ENCODE measurements around the gene KBTBD12. TPM values are rescaled to one million over a fixed set of nuclear protein-coding genes. Genes with fewer than 3 reads are reported as not detected.

The KBTBD12 gene
- total and polyA plus RNA-seq, 12 donors, result 5.1 to 54.2 (median 31.5) TPM

DNA sequence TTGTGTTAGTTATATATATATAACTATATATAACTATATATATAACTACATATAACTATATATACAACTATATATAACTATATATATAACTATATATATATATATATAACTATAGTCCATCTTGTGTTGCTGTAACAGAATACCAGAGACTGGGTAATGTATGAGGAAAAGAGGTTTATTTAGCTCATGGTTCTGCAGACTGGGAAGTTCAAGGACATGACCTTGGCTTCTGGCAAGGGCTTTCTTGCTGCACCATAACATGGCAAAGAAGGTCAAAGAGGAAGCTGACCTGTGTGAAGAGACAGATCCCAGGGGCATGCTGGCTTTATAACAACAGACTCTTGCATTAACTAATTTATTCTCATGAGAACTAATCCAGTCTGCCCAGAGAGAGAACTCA is 27.6 kb downstream of the KBTBD12 start:
- H3K4me3 ChIP-seq, result no peak overlapping the region
- peaks cover 0 to 34% (median 3%) of the 10 kb centered on the region in 9 donors for H3K36me3 ChIP-seq
- no peaks in the 10 kb centered on the region for H3K4me1 ChIP-seq
- intact Hi-C loops (cut with DNase I), result no loop called here
- H3K27me3 ChIP-seq, result no peaks in the 10 kb centered on the region
- H3K27ac ChIP-seq, result no peak overlapping the region
- DNase-seq (no peak), ATAC-seq (no peak)
- H3K9me3 ChIP-seq, result peaks cover 0 to 31% (median 0%) of the 10 kb centered on the region in 11 donors
- TF ChIP-seq, protein P1, sequence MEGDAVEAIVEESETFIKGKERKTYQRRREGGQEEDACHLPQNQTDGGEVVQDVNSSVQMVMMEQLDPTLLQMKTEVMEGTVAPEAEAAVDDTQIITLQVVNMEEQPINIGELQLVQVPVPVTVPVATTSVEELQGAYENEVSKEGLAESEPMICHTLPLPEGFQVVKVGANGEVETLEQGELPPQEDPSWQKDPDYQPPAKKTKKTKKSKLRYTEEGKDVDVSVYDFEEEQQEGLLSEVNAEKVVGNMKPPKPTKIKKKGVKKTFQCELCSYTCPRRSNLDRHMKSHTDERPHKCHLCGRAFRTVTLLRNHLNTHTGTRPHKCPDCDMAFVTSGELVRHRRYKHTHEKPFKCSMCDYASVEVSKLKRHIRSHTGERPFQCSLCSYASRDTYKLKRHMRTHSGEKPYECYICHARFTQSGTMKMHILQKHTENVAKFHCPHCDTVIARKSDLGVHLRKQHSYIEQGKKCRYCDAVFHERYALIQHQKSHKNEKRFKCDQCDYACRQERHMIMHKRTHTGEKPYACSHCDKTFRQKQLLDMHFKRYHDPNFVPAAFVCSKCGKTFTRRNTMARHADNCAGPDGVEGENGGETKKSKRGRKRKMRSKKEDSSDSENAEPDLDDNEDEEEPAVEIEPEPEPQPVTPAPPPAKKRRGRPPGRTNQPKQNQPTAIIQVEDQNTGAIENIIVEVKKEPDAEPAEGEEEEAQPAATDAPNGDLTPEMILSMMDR (IDR thresholded peaks at IDR 0.05), result no peak

DNA sequence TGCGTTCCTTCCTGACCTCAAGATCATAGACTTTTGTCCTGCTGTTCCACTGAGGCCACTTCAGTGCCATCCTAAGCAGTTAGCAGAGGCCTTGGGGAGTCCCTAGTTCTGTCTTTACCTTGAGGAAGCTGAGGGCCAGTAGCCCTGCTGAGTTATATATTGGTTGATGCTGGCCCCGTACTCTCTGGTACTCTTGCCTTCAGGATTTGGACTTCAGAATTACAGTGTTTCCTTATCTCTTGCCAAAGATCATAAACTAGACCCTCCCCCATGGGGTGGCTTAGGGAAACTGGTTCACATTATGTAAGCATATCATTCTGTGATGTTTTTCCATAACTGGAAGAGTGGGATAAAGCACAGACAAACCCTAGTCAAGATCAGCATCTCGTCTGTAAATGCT is 33.2 kb downstream of the KBTBD12 start:
- H3K27ac ChIP-seq, result peak overlapping the region in 4 of 10 donors; percentile 15 to 94 (median 84)
- H3K27me3 ChIP-seq, result no peaks in the 10 kb centered on the region
- no peak overlapping the region for H3K4me3 ChIP-seq
- peaks cover 0 to 12% (median 0%) of the 10 kb centered on the region in 9 donors for H3K36me3 ChIP-seq
- H3K9me3 ChIP-seq, result peaks cover 0 to 10% (median 0%) of the 10 kb centered on the region in 11 donors
- ATAC-seq (no peak), DNase-seq (no peak)
- 86 to 88% methylated on average over 3 of the region's 3 CpGs for WGBS, 2 donors
- intact Hi-C loops (cut with DNase I), result no loop called here
- TF ChIP-seq, protein P1 (IDR thresholded peaks at IDR 0.05), result no peak
- peaks cover 0 to 36% (median 8%) of the 10 kb centered on the region in 9 donors for H3K4me1 ChIP-seq

DNA sequence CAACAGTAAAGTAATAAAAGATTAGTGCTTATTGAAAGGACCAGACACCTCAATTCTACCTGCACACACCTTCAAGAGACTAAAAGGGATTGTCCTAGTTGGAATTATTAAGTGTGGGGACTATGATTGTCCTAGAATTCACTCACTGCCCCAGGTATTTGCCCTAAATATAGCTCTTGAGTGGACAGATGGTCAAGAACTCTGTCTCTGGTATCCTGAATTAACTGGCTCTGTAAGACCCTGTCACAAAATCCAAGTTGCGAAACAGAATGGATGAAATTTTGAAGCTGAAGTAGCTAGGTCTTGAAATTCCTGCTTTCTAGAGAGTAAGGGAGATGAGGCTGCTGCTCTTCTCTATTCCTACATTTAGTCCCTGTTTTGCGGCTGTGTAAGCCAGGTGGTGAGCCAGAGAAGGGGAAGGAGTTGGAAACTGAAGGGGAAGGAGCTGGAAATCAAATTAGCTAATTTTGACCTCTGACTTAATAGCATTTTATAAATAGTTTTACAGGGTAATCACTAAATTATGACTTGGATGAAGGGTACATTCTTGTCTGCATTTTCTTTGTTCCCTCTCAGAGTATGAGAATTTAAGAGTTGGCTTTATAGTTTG is 34.5 kb downstream of the KBTBD12 start:
- WGBS, 2 donors, result 69 to 81% methylated on average over 2 of the region's 2 CpGs
- Histone ChIP-seq H3K27ac (peak overlapping the region in 6 of 10 donors; percentile 37 to 94 (median 87)), H3K4me1 (peaks cover 0 to 48% (median 17%) of the 10 kb centered on the region in 9 donors), H3K36me3 (peaks cover 0 to 6% (median 0%) of the 10 kb centered on the region in 9 donors), H3K27me3 (no peaks in the 10 kb centered on the region), H3K9me3 (no peaks in the 10 kb centered on the region), H3K4me3 (no peak overlapping the region)
- DNase-seq, result no peak
- no peak for ATAC-seq
- intact Hi-C loops (cut with DNase I), result loop anchor here in 2 of 10 donors (5.0 kb wide), 1 partner anchor 32 kb away; the partner anchor contains the start of gene KBTBD12 (in 2 of the 2)
- TF ChIP-seq, protein P1 (IDR thresholded peaks at IDR 0.05), result no peak

DNA sequence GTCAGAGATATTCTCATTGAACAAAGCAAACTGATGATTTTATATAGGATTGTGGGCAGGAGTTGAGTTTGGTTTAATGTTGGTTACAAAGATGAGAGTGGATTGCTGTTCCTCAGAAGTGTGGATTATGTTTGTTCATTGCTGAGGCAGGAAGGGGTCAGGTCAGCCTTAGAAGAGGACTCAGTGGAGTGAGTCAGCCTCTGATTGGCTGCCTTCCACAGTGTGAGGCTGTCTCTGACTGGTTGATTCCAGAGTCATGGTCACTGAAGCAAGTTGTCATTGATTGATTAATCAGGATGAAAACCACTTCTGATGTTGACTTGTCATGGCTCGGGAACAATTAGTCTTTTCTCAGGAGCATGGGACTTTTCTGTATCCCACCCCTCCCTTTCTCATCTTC is 36.2 kb downstream of the KBTBD12 start:
- H3K9me3 ChIP-seq, result no peaks in the 10 kb centered on the region
- H3K4me1 ChIP-seq, result peaks cover 2 to 65% (median 31%) of the 10 kb centered on the region in 9 donors
- no peak overlapping the region for H3K4me3 ChIP-seq
- peaks cover 0 to 6% (median 0%) of the 10 kb centered on the region in 9 donors for H3K36me3 ChIP-seq
- 88 to 89% methylated on average over 1 of the region's 1 CpG for WGBS, 2 donors
- DNase-seq, result no peak
- H3K27ac ChIP-seq, result peak overlapping the region in 5 of 10 donors; percentile 76 to 94 (median 91)
- H3K27me3 ChIP-seq, result no peaks in the 10 kb centered on the region
- intact Hi-C loops (cut with DNase I), result loop anchor here in 2 of 10 donors (5.0 kb wide), 1 partner anchor 34 kb away; the partner anchor contains the start of gene KBTBD12 (in 2 of the 2)
- peak in 1 of 8 donors; percentile 18 for ATAC-seq
- TF ChIP-seq, protein P1 (IDR thresholded peaks at IDR 0.05), result no peak
